ENCODE data around the gene PXDN.

GRCh38 chr2:1656961-1657841 lies 87.1 kb downstream of the PXDN start:
- TF ChIP-seq POLR2A (IDR thresholded peaks at IDR 0.05; ENCODE audit: low read depth, low read length) = no peak
- no peak for TF ChIP-seq FOS (IDR thresholded peaks at IDR 0.05; ENCODE audit: low read depth, low read length)
- TF ChIP-seq CTCF (conservative IDR thresholded peaks at IDR 0.05; ENCODE audit: low read depth, low read length) = no peak
